Esophagus mucosa (tissue), 1 donor: ENCODE measurements around the gene NAT16. TPM values are rescaled to one million over a fixed set of nuclear protein-coding genes. Genes with fewer than 3 reads are reported as not detected.
"Not testable (repeated sequence)": the region's sequence is repeated elsewhere in the genome, so short reads cannot be mapped to it uniquely, and the experiment has no call there.

Source experiments
- ATAC-seq: fragments of 200-7000 bp; cut with Tn5 transposase; one replicate; pipeline ENCODE4 v1.9.1; 2020
- total RNA-seq: library from RNA; stranded (reverse); gene quantifications from one replicate; pipeline ENCODE4 v1.2.4, GENCODE V29; 2023
- donor health status: DM: yes; HTN: yes; CAD: no.

The NAT16 gene
- total RNA-seq, 1 donor from 2014 or later = not detected

GRCh38 chr7:101156866-101157589, 23.1 kb downstream of the NAT16 start:
- ATAC-seq = peak; percentile 56

- ATAC-seq = no peak
These were observed 23.8 kb downstream of the NAT16 start for GRCh38 chr7:101156277-101156676.

GRCh38 chr7:101155303-101155702, 24.8 kb downstream of the NAT16 start:
- no peak for ATAC-seq

- ATAC-seq = peak; percentile 58
These were observed 25.4 kb downstream of the NAT16 start for GRCh38 chr7:101154693-101155102.

GRCh38 chr7:101153969-101154692, 26.0 kb downstream of the NAT16 start, which contains the start of gene AP1S1:
TSS of gene AP1S1 (plus strand) at chr7:101154476. CDS start at chr7:101154515, 39 bp downstream.
- ATAC-seq = peak; percentile 95

- no peak for ATAC-seq
These were observed 28.0 kb downstream of the NAT16 start for GRCh38 chr7:101151908-101152651.

GRCh38 chr7:101140746-101141382, 39.2 kb downstream of the NAT16 start:
- peak; percentile 24 for ATAC-seq

- no peak for ATAC-seq
These were observed 39.8 kb downstream of the NAT16 start for GRCh38 chr7:101140339-101140699.

GRCh38 chr7:101138213-101138870, 41.8 kb downstream of the NAT16 start:
- peak; percentile 90 for ATAC-seq

GRCh38 chr7:101137651-101138212, 42.4 kb downstream of the NAT16 start:
- no peak for ATAC-seq

- no peak for ATAC-seq
These were observed 45.6 kb downstream of the NAT16 start for GRCh38 chr7:101134399-101134980.

- no peak for ATAC-seq
These were observed 46.3 kb downstream of the NAT16 start for GRCh38 chr7:101133621-101134398.

- ATAC-seq = not testable (repeated sequence)
These were observed 47.2 kb downstream of the NAT16 start for GRCh38 chr7:101132626-101133600.

- ATAC-seq = no peak
These were observed 50.4 kb downstream of the NAT16 start for GRCh38 chr7:101129603-101130117.

GRCh38 chr7:101128040-101128834, 51.9 kb downstream of the NAT16 start:
- no peak for ATAC-seq

- ATAC-seq = no peak
These were observed 52.5 kb downstream of the NAT16 start for GRCh38 chr7:101127460-101128039.

GRCh38 chr7:101126651-101127459, 53.2 kb downstream of the NAT16 start, which contains the start of gene SERPINE1:
TSS of gene SERPINE1 (plus strand) at chr7:101127104. CDS start at chr7:101128394, 1,290 bp downstream.
- peak; percentile 95 for ATAC-seq
